Measurements from ENCODE around the gene ARHGAP8.
"Not testable (repeated sequence)": the region's sequence is repeated elsewhere in the genome, so short reads cannot be mapped to it uniquely, and the experiment has no call there.

Gene ARHGAP8

GRCh38 chr22:44903164-44903563 is 150.8 kb downstream of the ARHGAP8 start:
- H4K91ac ChIP-seq (ENCODE audit: low read depth, low read length, poor library complexity); H3K9ac ChIP-seq (ENCODE audit: low read depth, low read length, poor library complexity); H3K23ac ChIP-seq (ENCODE audit: low read depth, low read length, poor library complexity); H3K18ac ChIP-seq (ENCODE audit: low read length); H2BK12ac ChIP-seq (ENCODE audit: low read length); H3K4ac ChIP-seq (ENCODE audit: low read length); H3K14ac ChIP-seq (ENCODE audit: low read length); H2AK5ac ChIP-seq (ENCODE audit: low read depth, low read length); H2AFZ ChIP-seq (ENCODE audit: low read length); H3K79me1 ChIP-seq (ENCODE audit: low read depth, low read length); H3K27me3 ChIP-seq (ENCODE audit: control insufficient read depth in 3 of 3, insufficient read depth in 3 of 3, low read depth in 1 of 3, low read length in 3 of 3); DNase-seq (ENCODE audit: low spot score); H3K4me3 ChIP-seq (ENCODE audit: low read length in 2 of 2); H2BK120ac ChIP-seq (ENCODE audit: low read depth, low read length); H3K4me1 ChIP-seq (ENCODE audit: control insufficient read depth in 2 of 2, insufficient read depth in 1 of 2, low read depth in 1 of 2, low read length in 2 of 2); H2BK15ac ChIP-seq (ENCODE audit: low read length); H2BK5ac ChIP-seq (ENCODE audit: low read length); H3K4me2 ChIP-seq (ENCODE audit: insufficient read depth, low read length, poor library complexity, severe bottlenecking); H4K8ac ChIP-seq (ENCODE audit: low read depth, low read length); H3K27ac ChIP-seq (replicated peaks; ENCODE audit: low read length): not testable (repeated sequence)
- Histone ChIP-seq H3K9me3 (replicated peaks in 1 of 2; ENCODE audit: control insufficient read depth in 2 of 2, insufficient read depth in 1 of 2, low read depth in 1 of 2, low read length in 2 of 2) (peaks cover 18 to 19% of the 10 kb centered on the region in 2 donors), H3K36me3 (replicated peaks in 1 of 2; ENCODE audit: control insufficient read depth in 2 of 2, insufficient read depth in 2 of 2, low read length in 2 of 2) (peaks cover 38 to 80% of the 10 kb centered on the region in 2 donors)
- WGBS, 2 donors (ENCODE audit: extremely low coverage in 2 of 2, insufficient read length in 2 of 2, insufficient replicate concordance in 1 of 2): no CpG with 5 or more reads among the region's 2 CpGs

GRCh38 chr22:44904492-44905152 is 152.2 kb downstream of the ARHGAP8 start:
- not testable (repeated sequence) for H3K79me1 ChIP-seq (ENCODE audit: low read depth, low read length); H4K91ac ChIP-seq (ENCODE audit: low read depth, low read length, poor library complexity); DNase-seq (ENCODE audit: low spot score); H4K8ac ChIP-seq (ENCODE audit: low read depth, low read length); H2AFZ ChIP-seq (ENCODE audit: low read length); H3K4me3 ChIP-seq (ENCODE audit: low read length in 2 of 2); H3K14ac ChIP-seq (ENCODE audit: low read length); H3K27ac ChIP-seq (replicated peaks; ENCODE audit: low read length); H2BK120ac ChIP-seq (ENCODE audit: low read depth, low read length); H3K27me3 ChIP-seq (ENCODE audit: control insufficient read depth in 3 of 3, insufficient read depth in 3 of 3, low read depth in 1 of 3, low read length in 3 of 3); H3K4ac ChIP-seq (ENCODE audit: low read length); H3K18ac ChIP-seq (ENCODE audit: low read length); H2BK12ac ChIP-seq (ENCODE audit: low read length); H3K23ac ChIP-seq (ENCODE audit: low read depth, low read length, poor library complexity); H3K4me2 ChIP-seq (ENCODE audit: insufficient read depth, low read length, poor library complexity, severe bottlenecking); H2BK5ac ChIP-seq (ENCODE audit: low read length); H3K4me1 ChIP-seq (ENCODE audit: control insufficient read depth in 2 of 2, insufficient read depth in 1 of 2, low read depth in 1 of 2, low read length in 2 of 2); H3K9ac ChIP-seq (ENCODE audit: low read depth, low read length, poor library complexity); H2AK5ac ChIP-seq (ENCODE audit: low read depth, low read length); H2BK15ac ChIP-seq (ENCODE audit: low read length)
- WGBS, 2 donors (ENCODE audit: extremely low coverage in 2 of 2, insufficient read length in 2 of 2, insufficient replicate concordance in 1 of 2): no CpG with 5 or more reads among the region's 5 CpGs
- peaks cover 46 to 90% of the 10 kb centered on the region in 2 donors for H3K36me3 ChIP-seq (replicated peaks in 1 of 2; ENCODE audit: control insufficient read depth in 2 of 2, insufficient read depth in 2 of 2, low read length in 2 of 2)
- H3K9me3 ChIP-seq (replicated peaks in 1 of 2; ENCODE audit: control insufficient read depth in 2 of 2, insufficient read depth in 1 of 2, low read depth in 1 of 2, low read length in 2 of 2): peaks cover 18 to 19% of the 10 kb centered on the region in 2 donors

GRCh38 chr22:44906248-44906936 is 154.0 kb downstream of the ARHGAP8 start:
- Histone ChIP-seq H3K23ac (ENCODE audit: low read depth, low read length, poor library complexity) (peak overlapping the region; percentile 16), H2BK15ac (ENCODE audit: low read length) (no peak overlapping the region), H3K36me3 (replicated peaks in 1 of 2; ENCODE audit: control insufficient read depth in 2 of 2, insufficient read depth in 2 of 2, low read length in 2 of 2) (peaks cover 51 to 93% of the 10 kb centered on the region in 2 donors), H2AFZ (ENCODE audit: low read length) (no peak overlapping the region), H3K4me3 (ENCODE audit: low read length in 2 of 2) (no peak overlapping the region), H3K18ac (ENCODE audit: low read length) (no peak overlapping the region), H3K27ac (replicated peaks; ENCODE audit: low read length) (no peak overlapping the region), H3K9me3 (replicated peaks in 1 of 2; ENCODE audit: control insufficient read depth in 2 of 2, insufficient read depth in 1 of 2, low read depth in 1 of 2, low read length in 2 of 2) (peaks cover 10 to 17% of the 10 kb centered on the region in 2 donors), H4K8ac (ENCODE audit: low read depth, low read length) (no peak overlapping the region), H3K4ac (ENCODE audit: low read length) (no peak overlapping the region), H3K14ac (ENCODE audit: low read length) (no peak overlapping the region), H2BK5ac (ENCODE audit: low read length) (peak overlapping the region; percentile 49), H3K27me3 (ENCODE audit: control insufficient read depth in 3 of 3, insufficient read depth in 3 of 3, low read depth in 1 of 3, low read length in 3 of 3) (no peaks in the 10 kb centered on the region), H3K9ac (ENCODE audit: low read depth, low read length, poor library complexity) (no peak overlapping the region), H2BK12ac (ENCODE audit: low read length) (no peak overlapping the region), H3K4me1 (ENCODE audit: control insufficient read depth in 2 of 2, insufficient read depth in 1 of 2, low read depth in 1 of 2, low read length in 2 of 2) (no peaks in the 10 kb centered on the region), H3K4me2 (ENCODE audit: insufficient read depth, low read length, poor library complexity, severe bottlenecking) (no peak overlapping the region), H3K79me1 (ENCODE audit: low read depth, low read length) (no peaks in the 10 kb centered on the region), H2AK5ac (ENCODE audit: low read depth, low read length) (no peak overlapping the region), H4K91ac (ENCODE audit: low read depth, low read length, poor library complexity) (no peak overlapping the region), H2BK120ac (ENCODE audit: low read depth, low read length) (no peak overlapping the region)
- no peak for DNase-seq (ENCODE audit: low spot score)
- WGBS, 2 donors (ENCODE audit: extremely low coverage in 2 of 2, insufficient read length in 2 of 2, insufficient replicate concordance in 1 of 2): no CpG with 5 or more reads among the region's 21 CpGs

GRCh38 chr22:44906999-44907644 is 154.7 kb downstream of the ARHGAP8 start:
- Histone ChIP-seq H3K23ac (ENCODE audit: low read depth, low read length, poor library complexity) (peak overlapping the region; percentile 37), H2BK5ac (ENCODE audit: low read length) (peak overlapping the region; percentile 49), H2BK15ac (ENCODE audit: low read length) (no peak overlapping the region), H3K79me1 (ENCODE audit: low read depth, low read length) (no peaks in the 10 kb centered on the region), H2BK12ac (ENCODE audit: low read length) (no peak overlapping the region), H2AK5ac (ENCODE audit: low read depth, low read length) (no peak overlapping the region), H3K9ac (ENCODE audit: low read depth, low read length, poor library complexity) (no peak overlapping the region), H3K36me3 (replicated peaks in 1 of 2; ENCODE audit: control insufficient read depth in 2 of 2, insufficient read depth in 2 of 2, low read length in 2 of 2) (peaks cover 48 to 93% of the 10 kb centered on the region in 2 donors), H3K9me3 (replicated peaks in 1 of 2; ENCODE audit: control insufficient read depth in 2 of 2, insufficient read depth in 1 of 2, low read depth in 1 of 2, low read length in 2 of 2) (peaks cover 6 to 17% of the 10 kb centered on the region in 2 donors), H4K8ac (ENCODE audit: low read depth, low read length) (no peak overlapping the region), H3K27me3 (ENCODE audit: control insufficient read depth in 3 of 3, insufficient read depth in 3 of 3, low read depth in 1 of 3, low read length in 3 of 3) (no peaks in the 10 kb centered on the region), H2BK120ac (ENCODE audit: low read depth, low read length) (no peak overlapping the region), H3K14ac (ENCODE audit: low read length) (no peak overlapping the region), H4K91ac (ENCODE audit: low read depth, low read length, poor library complexity) (peak overlapping the region; percentile 59), H3K4me3 (ENCODE audit: low read length in 2 of 2) (no peak overlapping the region), H3K4ac (ENCODE audit: low read length) (no peak overlapping the region), H3K27ac (replicated peaks; ENCODE audit: low read length) (no peak overlapping the region), H3K18ac (ENCODE audit: low read length) (no peak overlapping the region), H3K4me2 (ENCODE audit: insufficient read depth, low read length, poor library complexity, severe bottlenecking) (no peak overlapping the region), H2AFZ (ENCODE audit: low read length) (no peak overlapping the region), H3K4me1 (ENCODE audit: control insufficient read depth in 2 of 2, insufficient read depth in 1 of 2, low read depth in 1 of 2, low read length in 2 of 2) (no peaks in the 10 kb centered on the region)
- no CpG with 5 or more reads among the region's 18 CpGs for WGBS, 2 donors (ENCODE audit: extremely low coverage in 2 of 2, insufficient read length in 2 of 2, insufficient replicate concordance in 1 of 2)
- DNase-seq (ENCODE audit: low spot score): no peak

Data from neuronal stem cell (in vitro differentiated cells).